SK-N-SH treated with all-trans-retinoic acid at 6 μM for 48 hours (cell line): ENCODE measurements around the gene NANOS1.

ENCODE experiments used
- ATAC-seq: fragments of 200-7000 bp; cut with Tn5 transposase; 3 replicates; pipeline ENCODE4 v1.9.1; 2020; ENCODE audit warnings: mild to moderate bottlenecking, moderate library complexity
- ARNTL ChIP-seq: fragments of 450-650 bp; formaldehyde crosslinking; IDR thresholded peaks from 2 replicates; pipeline ENCODE4 v1.5.0; 2020; ENCODE audit warnings: low read depth, mild to moderate bottlenecking, moderate library complexity, borderline replicate concordance
- BACH2 ChIP-seq: fragments of 250-450 bp; sonication (Bioruptor Pico); IDR thresholded peaks from 2 replicates; pipeline ENCODE4 v1.9.0; 2021; ENCODE audit warnings: mild to moderate bottlenecking, borderline replicate concordance
- ESRRG ChIP-seq: fragments of 250-450 bp; sonication (Bioruptor Pico); IDR thresholded peaks from 2 replicates; pipeline ENCODE4 v1.6.1; 2021; ENCODE audit warnings: mild to moderate bottlenecking
- GLIS3 ChIP-seq: fragments of 250-450 bp; sonication (Bioruptor Pico); IDR thresholded peaks from 2 replicates; pipeline ENCODE4 v1.5.0; 2020; ENCODE audit warnings: mild to moderate bottlenecking, moderate library complexity
- OSR1 ChIP-seq: fragments of 250-450 bp; sonication (Bioruptor Pico); IDR thresholded peaks from 2 replicates; pipeline ENCODE4 v1.8.0; 2022; ENCODE audit warnings: moderate library complexity, mild to moderate bottlenecking, inconsistent platforms
- PPARA ChIP-seq: fragments of 250-450 bp; sonication (Bioruptor Pico); IDR thresholded peaks from 2 replicates; pipeline ENCODE4 v1.5.0; 2020; ENCODE audit warnings: mild to moderate bottlenecking, borderline replicate concordance
- RARB ChIP-seq: fragments of 250-450 bp; sonication (Bioruptor Pico); IDR thresholded peaks from 2 replicates; pipeline ENCODE4 v1.8.0; 2021; ENCODE audit warnings: mild to moderate bottlenecking, moderate library complexity
- SNAI2 ChIP-seq: fragments of 250-450 bp; sonication (Bioruptor Pico); IDR thresholded peaks from 2 replicates; pipeline ENCODE4 v1.5.0; 2020; ENCODE audit warnings: mild to moderate bottlenecking, moderate library complexity
- ZC3H10 ChIP-seq: fragments of 250-450 bp; sonication (Bioruptor Pico); IDR thresholded peaks from 2 replicates; pipeline ENCODE4 v1.5.1; 2021; ENCODE audit warnings: mild to moderate bottlenecking, moderate library complexity
- ZFP3 ChIP-seq: fragments of 250-450 bp; sonication (Bioruptor Pico); IDR thresholded peaks from 2 replicates; pipeline ENCODE4 v1.5.0; 2020; ENCODE audit warnings: mild to moderate bottlenecking, moderate library complexity
- ZFP30 ChIP-seq: fragments of 450-650 bp; formaldehyde crosslinking; IDR thresholded peaks from 2 replicates; pipeline ENCODE4 v1.5.0; 2022; ENCODE audit warnings: mild to moderate bottlenecking, moderate library complexity
- ZNF565 ChIP-seq: fragments of 450-650 bp; formaldehyde crosslinking; conservative IDR thresholded peaks from 2 replicates; pipeline ENCODE4 v1.5.0; 2020; ENCODE audit warnings: low read depth, mild to moderate bottlenecking, moderate library complexity
- ZNF70 ChIP-seq: fragments of 450-650 bp; formaldehyde crosslinking; IDR thresholded peaks from 2 replicates; pipeline ENCODE4 v1.5.0; 2020; ENCODE audit warnings: mild to moderate bottlenecking, moderate library complexity
- TF ChIP-seq, protein P1 (sequence below): fragments of 250-450 bp; sonication (Bioruptor Pico); IDR thresholded peaks from 2 replicates; pipeline ENCODE4 v1.5.1; 2020; ENCODE audit warnings: low read depth, mild to moderate bottlenecking, moderate library complexity
- TF ChIP-seq, protein P2 (sequence below): fragments of 250-450 bp; sonication (Bioruptor Pico); IDR thresholded peaks from 2 replicates; pipeline ENCODE4 v1.5.1; 2021; ENCODE audit warnings: mild to moderate bottlenecking, moderate library complexity
- TF ChIP-seq, protein P3 (sequence below): fragments of 250-450 bp; sonication (Bioruptor Pico); IDR thresholded peaks from 2 replicates; pipeline ENCODE4 v1.5.0; 2020; ENCODE audit warnings: mild to moderate bottlenecking, moderate library complexity
- TF ChIP-seq, protein P4 (sequence below): fragments of 250-450 bp; sonication (Bioruptor Pico); IDR thresholded peaks from 2 replicates; pipeline ENCODE4 v1.8.0; 2020; ENCODE audit warnings: mild to moderate bottlenecking, moderate library complexity, borderline replicate concordance
- TF ChIP-seq, protein P5 (sequence below): fragments of 250-450 bp; sonication (Bioruptor Pico); IDR thresholded peaks from 2 replicates; pipeline ENCODE4 v1.8.0; 2021; ENCODE audit warnings: low read depth, mild to moderate bottlenecking, moderate library complexity, borderline replicate concordance

NANOS1 gene

DNA sequence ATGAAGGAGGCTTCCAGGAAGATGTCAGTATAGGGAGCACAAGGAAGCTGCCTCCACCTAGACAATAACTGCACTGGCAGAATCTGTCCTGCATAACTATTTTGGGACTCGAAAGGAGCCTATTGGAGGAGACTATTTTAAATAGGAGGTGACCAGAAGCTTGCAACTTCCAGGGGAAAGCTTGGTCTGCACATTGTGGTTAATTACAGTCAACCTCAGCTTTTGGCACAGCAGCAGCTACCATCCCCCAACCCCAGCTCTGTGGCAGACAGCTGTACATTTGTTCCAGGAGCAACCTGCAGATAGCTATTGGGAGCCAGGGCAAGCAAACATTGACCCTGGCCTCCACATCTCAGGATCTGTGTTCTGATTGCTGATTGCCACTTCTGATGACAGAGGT lies 46.3 kb upstream of the NANOS1 start (continued):
- TF ChIP-seq, protein P1, sequence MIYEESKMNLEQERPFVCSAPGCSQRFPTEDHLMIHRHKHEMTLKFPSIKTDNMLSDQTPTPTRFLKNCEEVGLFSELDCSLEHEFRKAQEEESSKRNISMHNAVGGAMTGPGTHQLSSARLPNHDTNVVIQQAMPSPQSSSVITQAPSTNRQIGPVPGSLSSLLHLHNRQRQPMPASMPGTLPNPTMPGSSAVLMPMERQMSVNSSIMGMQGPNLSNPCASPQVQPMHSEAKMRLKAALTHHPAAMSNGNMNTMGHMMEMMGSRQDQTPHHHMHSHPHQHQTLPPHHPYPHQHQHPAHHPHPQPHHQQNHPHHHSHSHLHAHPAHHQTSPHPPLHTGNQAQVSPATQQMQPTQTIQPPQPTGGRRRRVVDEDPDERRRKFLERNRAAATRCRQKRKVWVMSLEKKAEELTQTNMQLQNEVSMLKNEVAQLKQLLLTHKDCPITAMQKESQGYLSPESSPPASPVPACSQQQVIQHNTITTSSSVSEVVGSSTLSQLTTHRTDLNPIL (CRISPR knock-in tag) = no peak
- TF ChIP-seq GLIS3 (CRISPR knock-in tag) = no peak
- no peak for TF ChIP-seq BACH2 (CRISPR knock-in tag)

DNA sequence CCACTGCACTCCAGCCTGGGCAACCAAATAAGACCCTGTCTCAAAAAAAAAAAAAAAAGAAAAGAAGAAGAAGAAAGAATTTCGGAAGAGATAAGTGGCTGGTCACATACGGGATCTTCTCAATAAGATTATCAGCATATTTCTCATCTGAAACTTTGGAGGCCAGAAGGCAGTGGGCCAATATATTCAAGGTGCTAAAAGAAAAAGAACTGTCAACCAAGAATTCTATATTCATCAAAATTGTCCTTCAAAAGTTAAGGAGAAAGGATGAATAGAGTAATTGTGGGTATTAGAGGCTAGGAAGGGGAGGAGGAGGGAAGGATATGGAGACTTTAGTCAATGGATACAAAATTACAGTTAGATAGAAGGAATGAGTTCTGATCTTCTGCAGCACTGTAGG lies 43.9 kb upstream of the NANOS1 start:
- TF ChIP-seq OSR1 (CRISPR knock-in tag) = no peak
- TF ChIP-seq, protein P2, sequence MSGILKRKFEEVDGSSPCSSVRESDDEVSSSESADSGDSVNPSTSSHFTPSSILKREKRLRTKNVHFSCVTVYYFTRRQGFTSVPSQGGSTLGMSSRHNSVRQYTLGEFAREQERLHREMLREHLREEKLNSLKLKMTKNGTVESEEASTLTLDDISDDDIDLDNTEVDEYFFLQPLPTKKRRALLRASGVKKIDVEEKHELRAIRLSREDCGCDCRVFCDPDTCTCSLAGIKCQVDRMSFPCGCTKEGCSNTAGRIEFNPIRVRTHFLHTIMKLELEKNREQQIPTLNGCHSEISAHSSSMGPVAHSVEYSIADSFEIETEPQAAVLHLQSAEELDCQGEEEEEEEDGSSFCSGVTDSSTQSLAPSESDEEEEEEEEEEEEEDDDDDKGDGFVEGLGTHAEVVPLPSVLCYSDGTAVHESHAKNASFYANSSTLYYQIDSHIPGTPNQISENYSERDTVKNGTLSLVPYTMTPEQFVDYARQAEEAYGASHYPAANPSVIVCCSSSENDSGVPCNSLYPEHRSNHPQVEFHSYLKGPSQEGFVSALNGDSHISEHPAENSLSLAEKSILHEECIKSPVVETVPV (CRISPR knock-in tag) = no peak
- TF ChIP-seq ESRRG (CRISPR knock-in tag) = no peak
- TF ChIP-seq ZNF70 (CRISPR knock-in tag) = no peak
- no peak for TF ChIP-seq ZNF565
- TF ChIP-seq PPARA (CRISPR knock-in tag) = no peak
- TF ChIP-seq GLIS3 (CRISPR knock-in tag) = no peak
- TF ChIP-seq ZFP30 = no peak
- TF ChIP-seq, protein P3, sequence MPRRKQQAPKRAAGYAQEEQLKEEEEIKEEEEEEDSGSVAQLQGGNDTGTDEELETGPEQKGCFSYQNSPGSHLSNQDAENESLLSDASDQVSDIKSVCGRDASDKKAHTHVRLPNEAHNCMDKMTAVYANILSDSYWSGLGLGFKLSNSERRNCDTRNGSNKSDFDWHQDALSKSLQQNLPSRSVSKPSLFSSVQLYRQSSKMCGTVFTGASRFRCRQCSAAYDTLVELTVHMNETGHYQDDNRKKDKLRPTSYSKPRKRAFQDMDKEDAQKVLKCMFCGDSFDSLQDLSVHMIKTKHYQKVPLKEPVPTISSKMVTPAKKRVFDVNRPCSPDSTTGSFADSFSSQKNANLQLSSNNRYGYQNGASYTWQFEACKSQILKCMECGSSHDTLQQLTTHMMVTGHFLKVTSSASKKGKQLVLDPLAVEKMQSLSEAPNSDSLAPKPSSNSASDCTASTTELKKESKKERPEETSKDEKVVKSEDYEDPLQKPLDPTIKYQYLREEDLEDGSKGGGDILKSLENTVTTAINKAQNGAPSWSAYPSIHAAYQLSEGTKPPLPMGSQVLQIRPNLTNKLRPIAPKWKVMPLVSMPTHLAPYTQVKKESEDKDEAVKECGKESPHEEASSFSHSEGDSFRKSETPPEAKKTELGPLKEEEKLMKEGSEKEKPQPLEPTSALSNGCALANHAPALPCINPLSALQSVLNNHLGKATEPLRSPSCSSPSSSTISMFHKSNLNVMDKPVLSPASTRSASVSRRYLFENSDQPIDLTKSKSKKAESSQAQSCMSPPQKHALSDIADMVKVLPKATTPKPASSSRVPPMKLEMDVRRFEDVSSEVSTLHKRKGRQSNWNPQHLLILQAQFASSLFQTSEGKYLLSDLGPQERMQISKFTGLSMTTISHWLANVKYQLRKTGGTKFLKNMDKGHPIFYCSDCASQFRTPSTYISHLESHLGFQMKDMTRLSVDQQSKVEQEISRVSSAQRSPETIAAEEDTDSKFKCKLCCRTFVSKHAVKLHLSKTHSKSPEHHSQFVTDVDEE (CRISPR knock-in tag) = no peak
- TF ChIP-seq ARNTL (CRISPR knock-in tag) = no peak
- TF ChIP-seq RARB (CRISPR knock-in tag) = no peak
- TF ChIP-seq BACH2 (CRISPR knock-in tag) = no peak
- TF ChIP-seq SNAI2 (CRISPR knock-in tag) = no peak
- no peak for ATAC-seq

DNA sequence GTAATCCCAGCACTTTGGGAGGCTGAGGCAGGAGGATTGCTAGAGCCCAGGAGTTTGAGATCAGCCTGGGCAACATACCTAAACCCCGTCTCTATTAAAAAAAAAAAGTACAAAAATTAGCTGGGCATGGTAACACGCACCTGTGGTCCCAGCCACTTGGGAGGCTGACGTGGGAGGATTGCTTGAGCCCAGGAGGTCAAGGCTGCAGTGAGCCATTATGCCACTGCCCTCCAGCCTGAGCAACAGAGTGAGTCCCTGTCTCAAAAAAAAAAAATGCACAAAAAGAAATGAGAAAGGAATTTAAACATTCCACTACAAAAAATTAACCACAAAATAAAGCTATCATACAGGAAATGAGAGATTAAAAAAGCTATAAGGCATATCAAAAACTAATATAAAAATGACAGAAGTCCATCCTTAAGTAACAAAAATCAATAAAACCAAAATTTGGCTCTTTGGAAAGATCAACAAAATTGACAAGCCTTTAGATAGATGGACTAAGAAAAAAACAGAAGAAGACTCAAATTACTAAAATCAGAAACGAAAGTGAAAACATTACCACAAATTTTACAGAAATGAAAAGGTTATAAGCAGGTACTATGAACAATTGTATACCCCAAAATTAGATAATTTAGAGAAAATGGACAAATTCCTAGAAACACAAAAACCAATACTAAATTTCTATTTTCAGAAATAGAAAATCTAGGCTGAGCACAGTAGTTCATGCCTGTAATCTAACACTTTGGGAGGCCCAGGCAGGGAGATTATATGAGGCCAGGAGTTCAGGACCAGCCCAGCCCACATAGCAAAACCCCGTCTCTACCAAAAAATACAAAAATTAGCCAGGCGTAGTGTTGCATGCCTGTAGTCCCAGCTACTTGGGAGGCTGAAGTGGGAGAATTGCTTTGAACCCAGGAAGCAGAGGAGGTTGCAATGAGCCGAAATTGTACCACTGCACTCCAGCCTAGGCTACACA lies 42.4 kb upstream of the NANOS1 start:
- no peak for ATAC-seq
- TF ChIP-seq ZFP3 (CRISPR knock-in tag) (no peak), BACH2 (CRISPR knock-in tag) (no peak), ZC3H10 (CRISPR knock-in tag) (no peak), ESRRG (CRISPR knock-in tag) (no peak), GLIS3 (CRISPR knock-in tag) (no peak)
- TF ChIP-seq, protein P4, sequence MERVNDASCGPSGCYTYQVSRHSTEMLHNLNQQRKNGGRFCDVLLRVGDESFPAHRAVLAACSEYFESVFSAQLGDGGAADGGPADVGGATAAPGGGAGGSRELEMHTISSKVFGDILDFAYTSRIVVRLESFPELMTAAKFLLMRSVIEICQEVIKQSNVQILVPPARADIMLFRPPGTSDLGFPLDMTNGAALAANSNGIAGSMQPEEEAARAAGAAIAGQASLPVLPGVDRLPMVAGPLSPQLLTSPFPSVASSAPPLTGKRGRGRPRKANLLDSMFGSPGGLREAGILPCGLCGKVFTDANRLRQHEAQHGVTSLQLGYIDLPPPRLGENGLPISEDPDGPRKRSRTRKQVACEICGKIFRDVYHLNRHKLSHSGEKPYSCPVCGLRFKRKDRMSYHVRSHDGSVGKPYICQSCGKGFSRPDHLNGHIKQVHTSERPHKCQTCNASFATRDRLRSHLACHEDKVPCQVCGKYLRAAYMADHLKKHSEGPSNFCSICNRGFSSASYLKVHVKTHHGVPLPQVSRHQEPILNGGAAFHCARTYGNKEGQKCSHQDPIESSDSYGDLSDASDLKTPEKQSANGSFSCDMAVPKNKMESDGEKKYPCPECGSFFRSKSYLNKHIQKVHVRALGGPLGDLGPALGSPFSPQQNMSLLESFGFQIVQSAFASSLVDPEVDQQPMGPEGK (CRISPR knock-in tag) = no peak
- TF ChIP-seq, protein P5, sequence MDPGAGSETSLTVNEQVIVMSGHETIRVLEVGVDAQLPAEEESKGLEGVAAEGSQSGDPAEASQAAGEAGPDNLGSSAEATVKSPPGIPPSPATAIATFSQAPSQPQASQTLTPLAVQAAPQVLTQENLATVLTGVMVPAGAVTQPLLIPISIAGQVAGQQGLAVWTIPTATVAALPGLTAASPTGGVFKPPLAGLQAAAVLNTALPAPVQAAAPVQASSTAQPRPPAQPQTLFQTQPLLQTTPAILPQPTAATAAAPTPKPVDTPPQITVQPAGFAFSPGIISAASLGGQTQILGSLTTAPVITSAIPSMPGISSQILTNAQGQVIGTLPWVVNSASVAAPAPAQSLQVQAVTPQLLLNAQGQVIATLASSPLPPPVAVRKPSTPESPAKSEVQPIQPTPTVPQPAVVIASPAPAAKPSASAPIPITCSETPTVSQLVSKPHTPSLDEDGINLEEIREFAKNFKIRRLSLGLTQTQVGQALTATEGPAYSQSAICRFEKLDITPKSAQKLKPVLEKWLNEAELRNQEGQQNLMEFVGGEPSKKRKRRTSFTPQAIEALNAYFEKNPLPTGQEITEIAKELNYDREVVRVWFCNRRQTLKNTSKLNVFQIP (CRISPR knock-in tag) = no peak
- TF ChIP-seq, all 23 proteins: peak for 0
